ENCODE measurements around the gene FAM156B.
"Not testable (repeated sequence)": the region's sequence is repeated elsewhere in the genome, so short reads cannot be mapped to it uniquely, and the experiment has no call there.

FAM156B gene

GRCh38 chrX:52867610-52868348 lies 29.4 kb upstream of the FAM156B start, which contains the start of gene XAGE3:
Gene XAGE3, minus strand, starts transcription at chrX:52868083. Its CDS starts 950 bp downstream, at chrX:52867133.
- WGBS (ENCODE audit: extremely low coverage, insufficient coverage, insufficient read length) = no CpG with 5 or more reads among the region's 35 CpGs
- H4K12ac ChIP-seq (ENCODE audit: low read depth, low read length) = no peak within 1 kb of the TSS
- H2BK5ac ChIP-seq (ENCODE audit: low read depth, low read length, poor library complexity) = no peak within 1 kb of the TSS
- no peak within 1 kb of the TSS for H2AK5ac ChIP-seq (ENCODE audit: low read length)
- H2BK120ac ChIP-seq (ENCODE audit: insufficient read depth, low read length, poor library complexity) = no peak within 1 kb of the TSS
- no peak within 1 kb of the TSS for H3K23ac ChIP-seq (ENCODE audit: low read length)
- no peak within 1 kb of the TSS for H3K9ac ChIP-seq (ENCODE audit: low read length)
- H3K4ac ChIP-seq (ENCODE audit: low read depth, low read length) = no peak within 1 kb of the TSS
- no peak within 1 kb of the TSS for H3K27ac ChIP-seq (ENCODE audit: low read depth, low read length)
- H3K4me1 ChIP-seq (ENCODE audit: control insufficient read depth in 1 of 2, insufficient read depth in 2 of 2, low read length in 2 of 2) = no peaks in the 10 kb centered on the region
- H2AFZ ChIP-seq (ENCODE audit: insufficient read depth, low read length, poor library complexity) = no peak within 1 kb of the TSS
- no peaks in the 10 kb centered on the region for H3K79me1 ChIP-seq (ENCODE audit: low read length)
- no peak within 1 kb of the TSS for H3K18ac ChIP-seq (ENCODE audit: low read length)
- no peak within 1 kb of the TSS for H3K14ac ChIP-seq (ENCODE audit: low read length)
- H3K4me2 ChIP-seq (ENCODE audit: low read length) = no peak within 1 kb of the TSS
- peak; percentile 17 to 53 for DNase-seq
- H2BK12ac ChIP-seq (ENCODE audit: low read length) = no peak within 1 kb of the TSS
- H3K4me3 ChIP-seq (ENCODE audit: low read depth, low read length) = no peak within 1 kb of the TSS
- H3K9me3 ChIP-seq (ENCODE audit: insufficient read depth, low read depth, low read length) = no peaks in the 10 kb centered on the region
- H4K8ac ChIP-seq (ENCODE audit: low read depth, low read length) = no peak within 1 kb of the TSS
- H3K79me2 ChIP-seq (ENCODE audit: control insufficient read depth, insufficient read depth, low read length, poor library complexity) = no peaks in the 10 kb centered on the region
- no peaks in the 10 kb centered on the region for H3K36me3 ChIP-seq (ENCODE audit: control insufficient read depth in 1 of 2, insufficient read depth in 2 of 2, low read length in 2 of 2)
- H4K91ac ChIP-seq (ENCODE audit: low read depth, low read length) = no peak within 1 kb of the TSS
- H3K27me3 ChIP-seq (ENCODE audit: insufficient read depth, low read length) = no peaks in the 10 kb centered on the region

GRCh38 chrX:52870046-52870445 lies 27.1 kb upstream of the FAM156B start:
- Histone ChIP-seq H3K14ac (ENCODE audit: low read length) (no peak overlapping the region), H3K79me1 (ENCODE audit: low read length) (no peaks in the 10 kb centered on the region), H3K27ac (ENCODE audit: low read depth, low read length) (no peak overlapping the region), H3K36me3 (ENCODE audit: control insufficient read depth in 1 of 2, insufficient read depth in 2 of 2, low read length in 2 of 2) (no peaks in the 10 kb centered on the region), H3K79me2 (ENCODE audit: control insufficient read depth, insufficient read depth, low read length, poor library complexity) (no peaks in the 10 kb centered on the region), H3K4me1 (ENCODE audit: control insufficient read depth in 1 of 2, insufficient read depth in 2 of 2, low read length in 2 of 2) (no peaks in the 10 kb centered on the region), H4K12ac (ENCODE audit: low read depth, low read length) (no peak overlapping the region), H4K8ac (ENCODE audit: low read depth, low read length) (no peak overlapping the region), H4K91ac (ENCODE audit: low read depth, low read length) (no peak overlapping the region), H3K18ac (ENCODE audit: low read length) (no peak overlapping the region), H3K9ac (ENCODE audit: low read length) (no peak overlapping the region), H3K27me3 (ENCODE audit: insufficient read depth, low read length) (no peaks in the 10 kb centered on the region), H2BK120ac (ENCODE audit: insufficient read depth, low read length, poor library complexity) (no peak overlapping the region), H3K4me2 (ENCODE audit: low read length) (no peak overlapping the region), H2BK12ac (ENCODE audit: low read length) (no peak overlapping the region), H3K4me3 (ENCODE audit: low read depth, low read length) (no peak overlapping the region), H2AK5ac (ENCODE audit: low read length) (no peak overlapping the region), H3K9me3 (ENCODE audit: insufficient read depth, low read depth, low read length) (no peaks in the 10 kb centered on the region), H3K4ac (ENCODE audit: low read depth, low read length) (no peak overlapping the region), H2AFZ (ENCODE audit: insufficient read depth, low read length, poor library complexity) (no peak overlapping the region), H2BK5ac (ENCODE audit: low read depth, low read length, poor library complexity) (no peak overlapping the region), H3K23ac (ENCODE audit: low read length) (no peak overlapping the region)
- no CpG with 5 or more reads among the region's 1 CpG for WGBS (ENCODE audit: extremely low coverage, insufficient coverage, insufficient read length)
- DNase-seq = no peak

GRCh38 chrX:52873825-52874224 lies 23.3 kb upstream of the FAM156B start:
- H2BK12ac ChIP-seq (ENCODE audit: low read length); DNase-seq; H3K9ac ChIP-seq (ENCODE audit: low read length); H2AFZ ChIP-seq (ENCODE audit: insufficient read depth, low read length, poor library complexity); H3K27me3 ChIP-seq (ENCODE audit: insufficient read depth, low read length); H4K12ac ChIP-seq (ENCODE audit: low read depth, low read length); H3K18ac ChIP-seq (ENCODE audit: low read length); H2BK120ac ChIP-seq (ENCODE audit: insufficient read depth, low read length, poor library complexity); H3K4me1 ChIP-seq (ENCODE audit: control insufficient read depth in 1 of 2, insufficient read depth in 2 of 2, low read length in 2 of 2); H3K4me3 ChIP-seq (ENCODE audit: low read depth, low read length); H3K4ac ChIP-seq (ENCODE audit: low read depth, low read length); H3K4me2 ChIP-seq (ENCODE audit: low read length); H4K8ac ChIP-seq (ENCODE audit: low read depth, low read length); H3K79me1 ChIP-seq (ENCODE audit: low read length); H3K27ac ChIP-seq (ENCODE audit: low read depth, low read length); H2BK5ac ChIP-seq (ENCODE audit: low read depth, low read length, poor library complexity); H3K9me3 ChIP-seq (ENCODE audit: insufficient read depth, low read depth, low read length); H2AK5ac ChIP-seq (ENCODE audit: low read length); H3K14ac ChIP-seq (ENCODE audit: low read length); H3K23ac ChIP-seq (ENCODE audit: low read length); H4K91ac ChIP-seq (ENCODE audit: low read depth, low read length); H3K79me2 ChIP-seq (ENCODE audit: control insufficient read depth, insufficient read depth, low read length, poor library complexity); H3K36me3 ChIP-seq (ENCODE audit: control insufficient read depth in 1 of 2, insufficient read depth in 2 of 2, low read length in 2 of 2): not testable (repeated sequence)

- no peaks in the 10 kb centered on the region for H3K79me2 ChIP-seq (ENCODE audit: control insufficient read depth, insufficient read depth, low read length, poor library complexity)
These were observed 22.5 kb upstream of the FAM156B start for GRCh38 chrX:52874661-52875060.

More at GRCh38 chrX:52874661-52875060, 22.5 kb upstream of the FAM156B start:
- Histone ChIP-seq H2BK120ac (ENCODE audit: insufficient read depth, low read length, poor library complexity) (no peak overlapping the region), H2BK12ac (ENCODE audit: low read length) (no peak overlapping the region), H2BK5ac (ENCODE audit: low read depth, low read length, poor library complexity) (no peak overlapping the region), H3K27ac (ENCODE audit: low read depth, low read length) (no peak overlapping the region), H3K79me1 (ENCODE audit: low read length) (no peaks in the 10 kb centered on the region), H3K23ac (ENCODE audit: low read length) (no peak overlapping the region), H3K4ac (ENCODE audit: low read depth, low read length) (no peak overlapping the region), H4K12ac (ENCODE audit: low read depth, low read length) (no peak overlapping the region), H3K14ac (ENCODE audit: low read length) (no peak overlapping the region), H3K4me1 (ENCODE audit: control insufficient read depth in 1 of 2, insufficient read depth in 2 of 2, low read length in 2 of 2) (no peaks in the 10 kb centered on the region), H4K8ac (ENCODE audit: low read depth, low read length) (no peak overlapping the region), H4K91ac (ENCODE audit: low read depth, low read length) (no peak overlapping the region), H3K4me3 (ENCODE audit: low read depth, low read length) (no peak overlapping the region), H3K36me3 (ENCODE audit: control insufficient read depth in 1 of 2, insufficient read depth in 2 of 2, low read length in 2 of 2) (no peaks in the 10 kb centered on the region), H3K4me2 (ENCODE audit: low read length) (no peak overlapping the region), H3K9ac (ENCODE audit: low read length) (no peak overlapping the region), H3K18ac (ENCODE audit: low read length) (no peak overlapping the region), H2AFZ (ENCODE audit: insufficient read depth, low read length, poor library complexity) (no peak overlapping the region), H3K9me3 (ENCODE audit: insufficient read depth, low read depth, low read length) (no peaks in the 10 kb centered on the region), H3K27me3 (ENCODE audit: insufficient read depth, low read length) (no peaks in the 10 kb centered on the region), H2AK5ac (ENCODE audit: low read length) (no peak overlapping the region)
- DNase-seq = peak; percentile 63 to 80
- no CpG with 5 or more reads among the region's 5 CpGs for WGBS (ENCODE audit: extremely low coverage, insufficient coverage, insufficient read length)

Measured in trophoblast cell (in vitro differentiated cells and primary cell).